OCI-LY1 (cell line): ENCODE data around the gene FAM50B.

Experiments
- CTCF ChIP-seq: fragments of 200-600 bp; sonication (generic), shearing (Covaris generic); IDR thresholded peaks from 2 replicates; pipeline ENCODE4 v1.5.1; 2017; ENCODE audit warnings: mild to moderate bottlenecking, antibody characterized with exemption, low read length, moderate library complexity, mixed read lengths
- EZH2 ChIP-seq: fragments of 200-600 bp; sonication (generic), shearing (Covaris generic); IDR thresholded peaks from 2 replicates; pipeline ENCODE4 v1.8.0; 2017; ENCODE audit warnings: borderline replicate concordance, mixed run types, mild to moderate bottlenecking, antibody characterized with exemption, low read length, moderate library complexity, mixed read lengths

- TF ChIP-seq CTCF (no peak), EZH2 (no peak)
These were observed 34.6 kb upstream of the FAM50B start for GRCh38 chr6:3814539-3814938.
